ENCODE data around the gene MSTN.

DNA sequence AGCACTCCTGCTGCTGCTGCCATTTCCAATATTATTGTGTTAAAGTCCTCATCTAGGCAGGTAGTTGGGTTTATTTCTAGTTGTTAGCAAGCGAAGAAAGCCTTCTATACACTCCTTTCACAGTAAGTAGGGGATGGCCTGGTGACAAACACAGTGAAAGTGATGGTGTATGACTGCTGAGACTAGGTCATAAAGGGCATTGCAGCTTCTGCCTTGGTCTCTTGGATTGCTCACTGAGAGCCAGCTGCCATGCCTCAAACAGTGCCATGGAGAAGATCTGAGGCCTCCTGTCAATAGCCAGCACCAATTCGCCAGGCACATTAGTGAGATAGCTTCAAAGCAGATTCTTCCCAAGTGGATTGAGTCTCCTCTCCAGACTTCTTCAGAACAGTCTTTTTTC, 27.6 kb upstream of the MSTN start:
- TF ChIP-seq, protein P1, sequence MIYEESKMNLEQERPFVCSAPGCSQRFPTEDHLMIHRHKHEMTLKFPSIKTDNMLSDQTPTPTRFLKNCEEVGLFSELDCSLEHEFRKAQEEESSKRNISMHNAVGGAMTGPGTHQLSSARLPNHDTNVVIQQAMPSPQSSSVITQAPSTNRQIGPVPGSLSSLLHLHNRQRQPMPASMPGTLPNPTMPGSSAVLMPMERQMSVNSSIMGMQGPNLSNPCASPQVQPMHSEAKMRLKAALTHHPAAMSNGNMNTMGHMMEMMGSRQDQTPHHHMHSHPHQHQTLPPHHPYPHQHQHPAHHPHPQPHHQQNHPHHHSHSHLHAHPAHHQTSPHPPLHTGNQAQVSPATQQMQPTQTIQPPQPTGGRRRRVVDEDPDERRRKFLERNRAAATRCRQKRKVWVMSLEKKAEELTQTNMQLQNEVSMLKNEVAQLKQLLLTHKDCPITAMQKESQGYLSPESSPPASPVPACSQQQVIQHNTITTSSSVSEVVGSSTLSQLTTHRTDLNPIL (CRISPR knock-in tag; IDR thresholded peaks at IDR 0.05; ENCODE audit: low read depth): no peak
- TF ChIP-seq PATZ1 (CRISPR knock-in tag; IDR thresholded peaks at IDR 0.05; ENCODE audit: borderline replicate concordance) (no peak), PPARA (CRISPR knock-in tag; IDR thresholded peaks at IDR 0.05; ENCODE audit: borderline replicate concordance) (no peak), CSDC2 (CRISPR knock-in tag; IDR thresholded peaks at IDR 0.05) (no peak), ZC3H10 (CRISPR knock-in tag; IDR thresholded peaks at IDR 0.05) (no peak), ARNTL (CRISPR knock-in tag; IDR thresholded peaks at IDR 0.05; ENCODE audit: borderline replicate concordance, low read depth) (no peak), ZNF70 (CRISPR knock-in tag; IDR thresholded peaks at IDR 0.05) (no peak), OSR1 (CRISPR knock-in tag; IDR thresholded peaks at IDR 0.05) (no peak), RARB (CRISPR knock-in tag; IDR thresholded peaks at IDR 0.05) (no peak), TCF4 (CRISPR knock-in tag; IDR thresholded peaks at IDR 0.05; ENCODE audit: borderline replicate concordance) (no peak), ZNF8 (CRISPR knock-in tag; IDR thresholded peaks at IDR 0.05) (no peak), ISL1 (CRISPR knock-in tag; IDR thresholded peaks at IDR 0.05) (no peak), ESRRG (CRISPR knock-in tag; IDR thresholded peaks at IDR 0.05) (no peak)
